ENCODE results near the gene RAB3IL1. TPM values are rescaled to one million over a fixed set of nuclear protein-coding genes. Genes with fewer than 3 reads are reported as not detected.

The RAB3IL1 gene
- total and polyA plus RNA-seq, 2 of the 13 experiments (the other 11 are each of a cell fraction or from before 2014, with no cell fraction given), result 1.2 to 2.0 TPM

- intact Hi-C loops (cut with micrococcal nuclease; ENCODE audit: unreplicated experiment) (no loop called here), in situ Hi-C loops (cut with HindIII; ENCODE audit: extremely low pct_ligation_motif_present, low pct_unique_long_range_greater_than_20kb) (no loop called here)
- 0% methylated on average over 1 of the region's 19 CpGs for WGBS (ENCODE audit: low lambda C conversion rate)
- peak overlapping the region; percentile 48 to 81 (median 61) for H3K4me3 ChIP-seq (replicated peaks in 1 of 3; ENCODE audit: insufficient read depth in 1 of 3, low read depth in 2 of 3, low read length in 3 of 3)
- DNase-seq (ENCODE audit: low spot score), result peak; percentile 72
- peaks cover 32% of the 10 kb centered on the region for H3K4me1 ChIP-seq (ENCODE audit: insufficient read depth, low read length)
- no peaks in the 10 kb centered on the region for H3K27me3 ChIP-seq (ENCODE audit: control insufficient read depth in 1 of 2, insufficient read depth in 2 of 2, low read length in 2 of 2)
- H3K27ac ChIP-seq (ENCODE audit: extremely low read length, insufficient read depth, low read length), result no peak overlapping the region
- H4K20me1 ChIP-seq (ENCODE audit: insufficient read depth, low read length), result no peaks in the 10 kb centered on the region
- ChIA-PET POLR2A (interaction anchor here (0.8 to 2.9 kb wide), 23 partner anchors 11 to 195 kb away, joined by 3 to 37 read pairs (median 4); partner anchors contain the start of genes BEST1, FADS1, FADS3 and FEN1), CTCF (ENCODE audit: low intra/inter-chr PET ratio, low total read pairs) (interaction anchor here (1.3 kb wide), 1 partner anchor 10 kb away, joined by 4 read pairs; no protein-coding TSS in a partner anchor)
- no peaks in the 10 kb centered on the region for H3K36me3 ChIP-seq (replicated peaks in 1 of 2; ENCODE audit: control insufficient read depth in 1 of 2, insufficient read depth in 2 of 2, low read length in 2 of 2)
- H3K4me2 ChIP-seq (ENCODE audit: low read depth, low read length), result peak overlapping the region; percentile 100
- peak overlapping the region; percentile 67 for H3K9ac ChIP-seq (ENCODE audit: insufficient read depth, low read depth, low read length)
- no TSS peak for BruUV-seq (replicated peaks)
- H3K9me3 ChIP-seq (ENCODE audit: low read length), result no peaks in the 10 kb centered on the region
- ATAC-seq, result peak; percentile 93
- no peak for FAIRE-seq
- peak overlapping the region; percentile 81 for H2AFZ ChIP-seq (ENCODE audit: low read length)
- no peaks in the 10 kb centered on the region for H3K79me2 ChIP-seq (ENCODE audit: insufficient read depth, low read length)
- TF ChIP-seq DR1 (CRISPR knock-in tag; IDR thresholded peaks at IDR 0.05) (no peak), ZNF644 (CRISPR knock-in tag; IDR thresholded peaks at IDR 0.05; ENCODE audit: low read depth) (no peak), MYC (CRISPR knock-in tag; IDR thresholded peaks at IDR 0.05; ENCODE audit: borderline replicate concordance) (peak; percentile 25; the same call in 1 of the 2 replicates), ZNF781 (CRISPR knock-in tag; IDR thresholded peaks at IDR 0.05; ENCODE audit: borderline replicate concordance, not compliant biosample characterization) (no peak), ZBTB39 (CRISPR knock-in tag; IDR thresholded peaks at IDR 0.05) (no peak), ESRRA (CRISPR knock-in tag; IDR thresholded peaks at IDR 0.05; ENCODE audit: low read depth) (peak; percentile 38; the same call in 1 of the 2 replicates), TFAP4 (IDR thresholded peaks at IDR 0.05; ENCODE audit: borderline replicate concordance, low read depth) (peak; percentile 76; the same call in 1 of the 2 replicates), MBNL3 (CRISPR knock-in tag; conservative IDR thresholded peaks at IDR 0.05) (no peak), RXRB (CRISPR knock-in tag; IDR thresholded peaks at IDR 0.05; ENCODE audit: borderline replicate concordance) (0 out of 2 replicates have a peak, but pooled peaks have one; percentile 16), PAXIP1 (CRISPR knock-in tag; conservative IDR thresholded peaks at IDR 0.05) (peak; percentile 77), BORCS8-MEF2B (CRISPR knock-in tag; IDR thresholded peaks at IDR 0.05) (no peak), ZBTB49 (CRISPR knock-in tag; IDR thresholded peaks at IDR 0.05; ENCODE audit: borderline replicate concordance) (no peak), TEAD3 (CRISPR knock-in tag; optimal IDR thresholded peaks at IDR 0.05; ENCODE audit: borderline replicate concordance) (peak; percentile 15), ELF1 (CRISPR knock-in tag; IDR thresholded peaks at IDR 0.05) (peak; percentile 34; the same call in 1 of the 2 replicates)
Measured at GRCh38 chr11:61904539-61905048, 12.8 kb downstream of the RAB3IL1 start.
